K562 (cell line): ENCODE measurements around the gene PSME1. TPM values are rescaled to one million over a fixed set of nuclear protein-coding genes. Genes with fewer than 3 reads are reported as not detected.

Source experiments
- ARHGAP35 ChIP-seq: fragments of 450-650 bp; IDR thresholded peaks from 2 replicates; pipeline ENCODE4 v1.6.1; 2018; ENCODE audit not compliant: partially characterized antibody
- BACH1 ChIP-seq: fragments of 200-800 bp; sonication (Bioruptor generic); IDR thresholded peaks from 2 replicates; pipeline ENCODE4 v1.6.1; 2016; ENCODE audit warnings: missing genetic modification characterization, missing compliant biosample characterization
- CBX3 ChIP-seq, 2 experiments: IDR thresholded peaks; 1 replicate in 1 of 2; 2 replicates in 1 of 2; pipeline ENCODE4 v1.6.1; 2012; ENCODE audit warnings: inconsistent platforms in 2 of 2, low read length in 2 of 2, borderline replicate concordance in 1 of 2, control low read depth in 1 of 2
- ELF4 ChIP-seq: fragments of 450-650 bp; formaldehyde crosslinking; IDR thresholded peaks from 2 replicates; pipeline ENCODE4 v1.4.0; 2022; ENCODE audit warnings: missing genetic modification characterization
- FUS ChIP-seq: fragments of 200-400 bp; formaldehyde crosslinking; optimal IDR thresholded peaks from 2 replicates; pipeline ENCODE3; 2017; ENCODE audit warnings: low read depth, low read length
- HDGF ChIP-seq: fragments of 450-650 bp; IDR thresholded peaks from 2 replicates; pipeline ENCODE4 v1.6.1; 2016
- HOXB6 ChIP-seq: fragments of 250-450 bp; sonication (Bioruptor Pico); IDR thresholded peaks from 2 replicates; pipeline ENCODE4 v1.5.1; 2022; ENCODE audit warnings: mild to moderate bottlenecking, borderline replicate concordance
- MBD1 ChIP-seq: fragments of 250-450 bp; sonication (Bioruptor Pico); IDR thresholded peaks from 2 replicates; pipeline ENCODE4 v1.8.0; 2022; ENCODE audit warnings: inconsistent platforms
- MLLT1 ChIP-seq, 2 experiments: fragments of 450-650 bp; IDR thresholded peaks; 2 replicates each; pipeline ENCODE4 v1.6.1; 2016
- PHB ChIP-seq: fragments of 250-450 bp; sonication (Bioruptor Pico); IDR thresholded peaks from 2 replicates; pipeline ENCODE4 v1.5.0; 2021
- POLR2B ChIP-seq: fragments of 450-650 bp; IDR thresholded peaks from 2 replicates; pipeline ENCODE4 v1.6.1; 2018; ENCODE audit warnings: low read depth; ENCODE audit not compliant: partially characterized antibody
- POLR2G ChIP-seq: fragments of 200-400 bp; formaldehyde crosslinking; IDR thresholded peaks from 2 replicates; pipeline ENCODE4 v1.6.1; 2017; ENCODE audit warnings: low read depth, mild to moderate bottlenecking, antibody characterized with exemption, low read length, moderate library complexity
- SRSF1 ChIP-seq: fragments of 200-400 bp; formaldehyde crosslinking; IDR thresholded peaks from 2 replicates; pipeline ENCODE4 v1.6.1; 2017; ENCODE audit warnings: mild to moderate bottlenecking, low read depth, low read length, moderate library complexity
- ZNF445 ChIP-seq: fragments of 250-450 bp; sonication (Bioruptor Pico); IDR thresholded peaks from 2 replicates; pipeline ENCODE4 v1.4.0; 2020; ENCODE audit warnings: low read depth, mild to moderate bottlenecking, moderate library complexity
- ZNF780A ChIP-seq: fragments of 250-450 bp; sonication (Bioruptor Pico); IDR thresholded peaks from 2 replicates; pipeline ENCODE4 v1.5.0; 2021; ENCODE audit warnings: mild to moderate bottlenecking
- ZSCAN32 ChIP-seq: fragments of 450-650 bp; formaldehyde crosslinking; IDR thresholded peaks from 2 replicates; pipeline ENCODE4 v1.4.0; 2020; ENCODE audit warnings: mild to moderate bottlenecking, moderate library complexity
- polyA plus RNA-seq, 8 experiments: library from polyadenylated mRNA; depleted of rRNA in 4 of 8; stranded (reverse) in 5 of 8; unstranded in 3 of 8; fragments of >200 nt; fragmentation: Nextera tagmentation in 2 of 8; fragmentation: Illumina TruSeq in 1 of 8; extraction: Ambion mirVana in 2 of 8; extraction: Trizol in 1 of 8; gene quantifications; 2 replicates each; pipeline versions ENCODE4 v1.2.1 to v1.2.3, GENCODE V29; 2011 to 2014; ENCODE audit warnings: inconsistent platforms in 1 of 8, missing spikeins in 1 of 8
- total RNA-seq, 7 experiments: library from RNA; depleted of rRNA in 6 of 7; stranded (reverse); fragments of >200 nt in 6 of 7; fragmentation: Illumina TruSeq in 2 of 7; extraction: Trizol in 2 of 7; gene quantifications; 2 replicates each; pipeline versions ENCODE4 v1.2.1 to v1.2.3, GENCODE V29; 2011 to 2021; ENCODE audit warnings: low replicate concordance in 1 of 7
- TF ChIP-seq, protein P1 (sequence below): fragments of 450-650 bp; formaldehyde crosslinking; IDR thresholded peaks from 2 replicates; pipeline ENCODE4 v1.4.0; 2022; ENCODE audit warnings: mild to moderate bottlenecking, moderate library complexity
- TF ChIP-seq, protein P2 (sequence below): fragments of 150-350 bp; conservative IDR thresholded peaks from 2 replicates; pipeline ENCODE4 v1.6.1; 2014; ENCODE audit warnings: low read length
- TF ChIP-seq, protein P3 (sequence below): fragments of 250-450 bp; sonication (Bioruptor Pico); IDR thresholded peaks from 2 replicates; pipeline ENCODE4 v1.5.0; 2021; ENCODE audit warnings: mild to moderate bottlenecking, borderline replicate concordance

PSME1 gene
- total and polyA plus RNA-seq, 9 of the 15 experiments (the other 6 are each of a cell fraction or from before 2014, with no cell fraction given) = 20.3 to 180 (median 67.5) TPM

GRCh38 chr14:24141097-24141880 is 5.3 kb downstream of the PSME1 start, which contains the start of gene EMC9 (continued):
- TF ChIP-seq, protein P1, sequence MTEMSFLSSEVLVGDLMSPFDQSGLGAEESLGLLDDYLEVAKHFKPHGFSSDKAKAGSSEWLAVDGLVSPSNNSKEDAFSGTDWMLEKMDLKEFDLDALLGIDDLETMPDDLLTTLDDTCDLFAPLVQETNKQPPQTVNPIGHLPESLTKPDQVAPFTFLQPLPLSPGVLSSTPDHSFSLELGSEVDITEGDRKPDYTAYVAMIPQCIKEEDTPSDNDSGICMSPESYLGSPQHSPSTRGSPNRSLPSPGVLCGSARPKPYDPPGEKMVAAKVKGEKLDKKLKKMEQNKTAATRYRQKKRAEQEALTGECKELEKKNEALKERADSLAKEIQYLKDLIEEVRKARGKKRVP (CRISPR knock-in tag) = no peak
- TF ChIP-seq ELF4 (CRISPR knock-in tag) (no peak), POLR2B (peak; percentile 19), ZSCAN32 (CRISPR knock-in tag) (no peak), CBX3 (IDR thresholded peaks at IDR 0.05; ENCODE audit: borderline replicate concordance in 1 of 2, low read length in 2 of 2) (no peak), PHB (CRISPR knock-in tag) (no peak), POLR2G (peak; percentile 93), MLLT1 (IDR thresholded peaks at IDR 0.05) (peak in 1 of 2 experiments; percentile 98; a peak in 2 of 4 replicates), HOXB6 (CRISPR knock-in tag) (no peak), SRSF1 (no peak), ZNF445 (no peak), ZNF780A (no peak), BACH1 (tag) (no peak; the same call in 1 of the 2 replicates), HDGF (no peak), ARHGAP35 (no peak), FUS (no peak), MBD1 (CRISPR knock-in tag) (no peak)
- TF ChIP-seq, protein P2, sequence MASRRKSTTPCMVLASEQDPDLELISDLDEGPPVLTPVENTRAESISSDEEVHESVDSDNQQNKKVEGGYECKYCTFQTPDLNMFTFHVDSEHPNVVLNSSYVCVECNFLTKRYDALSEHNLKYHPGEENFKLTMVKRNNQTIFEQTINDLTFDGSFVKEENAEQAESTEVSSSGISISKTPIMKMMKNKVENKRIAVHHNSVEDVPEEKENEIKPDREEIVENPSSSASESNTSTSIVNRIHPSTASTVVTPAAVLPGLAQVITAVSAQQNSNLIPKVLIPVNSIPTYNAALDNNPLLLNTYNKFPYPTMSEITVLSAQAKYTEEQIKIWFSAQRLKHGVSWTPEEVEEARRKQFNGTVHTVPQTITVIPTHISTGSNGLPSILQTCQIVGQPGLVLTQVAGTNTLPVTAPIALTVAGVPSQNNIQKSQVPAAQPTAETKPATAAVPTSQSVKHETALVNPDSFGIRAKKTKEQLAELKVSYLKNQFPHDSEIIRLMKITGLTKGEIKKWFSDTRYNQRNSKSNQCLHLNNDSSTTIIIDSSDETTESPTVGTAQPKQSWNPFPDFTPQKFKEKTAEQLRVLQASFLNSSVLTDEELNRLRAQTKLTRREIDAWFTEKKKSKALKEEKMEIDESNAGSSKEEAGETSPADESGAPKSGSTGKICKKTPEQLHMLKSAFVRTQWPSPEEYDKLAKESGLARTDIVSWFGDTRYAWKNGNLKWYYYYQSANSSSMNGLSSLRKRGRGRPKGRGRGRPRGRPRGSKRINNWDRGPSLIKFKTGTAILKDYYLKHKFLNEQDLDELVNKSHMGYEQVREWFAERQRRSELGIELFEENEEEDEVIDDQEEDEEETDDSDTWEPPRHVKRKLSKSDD = no peak
- TF ChIP-seq, protein P3, sequence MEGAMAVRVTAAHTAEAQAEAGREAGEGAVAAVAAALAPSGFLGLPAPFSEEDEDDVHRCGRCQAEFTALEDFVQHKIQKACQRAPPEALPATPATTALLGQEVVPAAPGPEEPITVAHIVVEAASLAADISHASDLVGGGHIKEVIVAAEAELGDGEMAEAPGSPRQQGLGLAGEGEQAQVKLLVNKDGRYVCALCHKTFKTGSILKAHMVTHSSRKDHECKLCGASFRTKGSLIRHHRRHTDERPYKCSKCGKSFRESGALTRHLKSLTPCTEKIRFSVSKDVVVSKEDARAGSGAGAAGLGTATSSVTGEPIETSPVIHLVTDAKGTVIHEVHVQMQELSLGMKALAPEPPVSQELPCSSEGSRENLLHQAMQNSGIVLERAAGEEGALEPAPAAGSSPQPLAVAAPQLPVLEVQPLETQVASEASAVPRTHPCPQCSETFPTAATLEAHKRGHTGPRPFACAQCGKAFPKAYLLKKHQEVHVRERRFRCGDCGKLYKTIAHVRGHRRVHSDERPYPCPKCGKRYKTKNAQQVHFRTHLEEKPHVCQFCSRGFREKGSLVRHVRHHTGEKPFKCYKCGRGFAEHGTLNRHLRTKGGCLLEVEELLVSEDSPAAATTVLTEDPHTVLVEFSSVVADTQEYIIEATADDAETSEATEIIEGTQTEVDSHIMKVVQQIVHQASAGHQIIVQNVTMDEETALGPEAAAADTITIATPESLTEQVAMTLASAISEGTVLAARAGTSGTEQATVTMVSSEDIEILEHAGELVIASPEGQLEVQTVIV (CRISPR knock-in tag) = no peak
